ENCODE measurements around the gene ST6GALNAC6. TPM values are rescaled to one million over a fixed set of nuclear protein-coding genes. Genes with fewer than 3 reads are reported as not detected.
A peak's percentile ranks its signal among the peaks of the same experiment; 100 is the strongest.

The ST6GALNAC6 gene
- total and polyA plus RNA-seq, 2 experiments from 2014 or later, result 31.8 to 47.7 TPM

- Histone ChIP-seq H3K9me3 (ENCODE audit: low read depth) (no peaks in the 10 kb centered on the region), H3K9me2 (replicated peaks; ENCODE audit: insufficient read depth) (no peaks in the 10 kb centered on the region), H3K4me3 (no peak overlapping the region), H3K4me1 (ENCODE audit: insufficient read depth) (peaks cover 23% of the 10 kb centered on the region), H3K27ac (no peak overlapping the region), H4K20me1 (ENCODE audit: insufficient read depth, poor library complexity, severe bottlenecking) (no peaks in the 10 kb centered on the region), H3K36me3 (replicated peaks; ENCODE audit: insufficient read depth, low read depth) (no peaks in the 10 kb centered on the region), H2AFZ (no peak overlapping the region), H3K4me2 (no peak overlapping the region), H3K79me2 (peaks cover 43% of the 10 kb centered on the region), H3K27me3 (no peaks in the 10 kb centered on the region)
- 93% methylated on average over 9 of the region's 9 CpGs for WGBS (ENCODE audit: low lambda C conversion rate, missing lambda C conversion rate)
- no peak for DNase-seq (ENCODE audit: low spot score)
- no peak for TF ChIP-seq EZH2 (IDR thresholded peaks at IDR 0.05; ENCODE audit: borderline replicate concordance)
- no peak for TF ChIP-seq CTCF (IDR thresholded peaks at IDR 0.05; ENCODE audit: poor library complexity)
- no peak for TF ChIP-seq EZH2phosphoT487 (IDR thresholded peaks at IDR 0.05; ENCODE audit: low read depth, severe bottlenecking, unreplicated experiment)
Measured at GRCh38 chr9:127945942-127946341, 46.5 kb upstream of the ST6GALNAC6 start.

- H3K4me1 ChIP-seq (ENCODE audit: insufficient read depth), result peaks cover 17% of the 10 kb centered on the region
- TF ChIP-seq CTCF (IDR thresholded peaks at IDR 0.05; ENCODE audit: poor library complexity), result no peak
- TF ChIP-seq EZH2 (IDR thresholded peaks at IDR 0.05; ENCODE audit: borderline replicate concordance), result no peak
- no peak for TF ChIP-seq EZH2phosphoT487 (IDR thresholded peaks at IDR 0.05; ENCODE audit: low read depth, severe bottlenecking, unreplicated experiment)
- no peak overlapping the region for H3K27ac ChIP-seq
Measured at GRCh38 chr9:127945338-127945737, 45.9 kb upstream of the ST6GALNAC6 start.

GRCh38 chr9:127944586-127945218 lies 45.3 kb upstream of the ST6GALNAC6 start:
- Histone ChIP-seq H2AFZ (no peak overlapping the region), H3K9me3 (ENCODE audit: low read depth) (no peaks in the 10 kb centered on the region), H3K4me1 (ENCODE audit: insufficient read depth) (peaks cover 17% of the 10 kb centered on the region), H3K27ac (no peak overlapping the region), H3K27me3 (no peaks in the 10 kb centered on the region), H3K36me3 (replicated peaks; ENCODE audit: insufficient read depth, low read depth) (no peaks in the 10 kb centered on the region), H3K4me2 (no peak overlapping the region), H3K4me3 (no peak overlapping the region), H3K79me2 (peaks cover 31% of the 10 kb centered on the region), H4K20me1 (ENCODE audit: insufficient read depth, poor library complexity, severe bottlenecking) (no peaks in the 10 kb centered on the region), H3K9me2 (replicated peaks; ENCODE audit: insufficient read depth) (no peaks in the 10 kb centered on the region)
- DNase-seq (ENCODE audit: low spot score), result no peak
- 95% methylated on average over 38 of the region's 38 CpGs for WGBS (ENCODE audit: low lambda C conversion rate, missing lambda C conversion rate)
- TF ChIP-seq EZH2 (IDR thresholded peaks at IDR 0.05; ENCODE audit: borderline replicate concordance), result no peak

More at GRCh38 chr9:127945338-127945737, 45.9 kb upstream of the ST6GALNAC6 start:
- H3K9me3 ChIP-seq (ENCODE audit: low read depth), result no peaks in the 10 kb centered on the region
- no peaks in the 10 kb centered on the region for H3K9me2 ChIP-seq (replicated peaks; ENCODE audit: insufficient read depth)
- no peak overlapping the region for H3K4me3 ChIP-seq
- no peak overlapping the region for H3K4me2 ChIP-seq
- 96% methylated on average over 23 of the region's 24 CpGs for WGBS (ENCODE audit: low lambda C conversion rate, missing lambda C conversion rate)
- DNase-seq (ENCODE audit: low spot score), result no peak
- no peak overlapping the region for H2AFZ ChIP-seq
- no peaks in the 10 kb centered on the region for H3K36me3 ChIP-seq (replicated peaks; ENCODE audit: insufficient read depth, low read depth)
- peaks cover 37% of the 10 kb centered on the region for H3K79me2 ChIP-seq
- H3K27me3 ChIP-seq, result no peaks in the 10 kb centered on the region
- H4K20me1 ChIP-seq (ENCODE audit: insufficient read depth, poor library complexity, severe bottlenecking), result no peaks in the 10 kb centered on the region

- peak; percentile 91 for DNase-seq (ENCODE audit: low spot score)
Measured at GRCh38 chr9:127943731-127944144, 44.3 kb upstream of the ST6GALNAC6 start.

More at GRCh38 chr9:127943731-127944144, 44.3 kb upstream of the ST6GALNAC6 start:
- H3K36me3 ChIP-seq (replicated peaks; ENCODE audit: insufficient read depth, low read depth), result no peaks in the 10 kb centered on the region
- H3K79me2 ChIP-seq, result peaks cover 26% of the 10 kb centered on the region
- H4K20me1 ChIP-seq (ENCODE audit: insufficient read depth, poor library complexity, severe bottlenecking), result no peaks in the 10 kb centered on the region
- H3K4me2 ChIP-seq, result no peak overlapping the region
- H3K9me2 ChIP-seq (replicated peaks; ENCODE audit: insufficient read depth), result no peaks in the 10 kb centered on the region
- no peaks in the 10 kb centered on the region for H3K9me3 ChIP-seq (ENCODE audit: low read depth)
- no peak for TF ChIP-seq EZH2 (IDR thresholded peaks at IDR 0.05; ENCODE audit: borderline replicate concordance)
- peak; percentile 82 for TF ChIP-seq CTCF (IDR thresholded peaks at IDR 0.05; ENCODE audit: poor library complexity)
- H3K27ac ChIP-seq, result no peak overlapping the region
- 56% methylated on average over 12 of the region's 13 CpGs for WGBS (ENCODE audit: low lambda C conversion rate, missing lambda C conversion rate)
- H2AFZ ChIP-seq, result no peak overlapping the region
- no peak overlapping the region for H3K4me3 ChIP-seq
- no peaks in the 10 kb centered on the region for H3K27me3 ChIP-seq
- peaks cover 17% of the 10 kb centered on the region for H3K4me1 ChIP-seq (ENCODE audit: insufficient read depth)
